Measurements from ENCODE around the gene RNF123.
"Not testable (repeated sequence)": the region's sequence is repeated elsewhere in the genome, so short reads cannot be mapped to it uniquely, and the experiment has no call there.

RNF123 gene

DNA sequence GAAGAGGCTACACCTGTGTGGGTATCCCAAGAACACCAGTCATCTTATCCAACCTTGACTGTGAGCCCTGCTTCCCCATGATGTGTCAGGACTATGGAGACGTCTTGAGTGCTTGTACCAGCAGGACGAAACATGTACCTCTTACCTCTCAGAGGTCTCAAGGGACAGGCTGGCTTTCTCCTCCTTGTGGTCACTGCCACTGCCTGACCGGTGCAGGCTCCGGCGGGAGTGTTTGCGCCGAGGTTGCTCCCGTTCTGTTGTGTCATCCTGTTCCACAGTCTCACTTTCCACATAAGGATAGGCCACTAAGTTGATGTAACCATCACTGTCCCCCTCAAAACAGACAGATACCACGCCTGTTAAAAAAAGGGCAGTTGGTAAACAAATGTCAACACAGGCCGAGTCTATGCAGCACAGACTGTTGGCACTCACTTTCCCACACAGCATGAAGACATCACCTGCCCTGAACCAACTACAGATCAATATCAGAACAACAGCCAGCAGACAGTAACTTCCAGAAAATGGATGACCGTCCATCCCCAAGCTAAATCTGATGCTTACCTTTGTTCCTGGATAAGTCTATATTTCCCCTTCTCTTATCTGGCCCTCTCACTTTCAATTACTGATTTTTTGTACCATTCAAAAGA, 48.8 kb downstream of the RNF123 start:
- H3K4me3 ChIP-seq (ENCODE audit: low read depth, low read length), result no peak overlapping the region
- in situ Hi-C loops (cut with HindIII; ENCODE audit: low sequenced_read_pairs), result no loop called here
- TF ChIP-seq, protein P1, sequence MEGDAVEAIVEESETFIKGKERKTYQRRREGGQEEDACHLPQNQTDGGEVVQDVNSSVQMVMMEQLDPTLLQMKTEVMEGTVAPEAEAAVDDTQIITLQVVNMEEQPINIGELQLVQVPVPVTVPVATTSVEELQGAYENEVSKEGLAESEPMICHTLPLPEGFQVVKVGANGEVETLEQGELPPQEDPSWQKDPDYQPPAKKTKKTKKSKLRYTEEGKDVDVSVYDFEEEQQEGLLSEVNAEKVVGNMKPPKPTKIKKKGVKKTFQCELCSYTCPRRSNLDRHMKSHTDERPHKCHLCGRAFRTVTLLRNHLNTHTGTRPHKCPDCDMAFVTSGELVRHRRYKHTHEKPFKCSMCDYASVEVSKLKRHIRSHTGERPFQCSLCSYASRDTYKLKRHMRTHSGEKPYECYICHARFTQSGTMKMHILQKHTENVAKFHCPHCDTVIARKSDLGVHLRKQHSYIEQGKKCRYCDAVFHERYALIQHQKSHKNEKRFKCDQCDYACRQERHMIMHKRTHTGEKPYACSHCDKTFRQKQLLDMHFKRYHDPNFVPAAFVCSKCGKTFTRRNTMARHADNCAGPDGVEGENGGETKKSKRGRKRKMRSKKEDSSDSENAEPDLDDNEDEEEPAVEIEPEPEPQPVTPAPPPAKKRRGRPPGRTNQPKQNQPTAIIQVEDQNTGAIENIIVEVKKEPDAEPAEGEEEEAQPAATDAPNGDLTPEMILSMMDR (IDR thresholded peaks at IDR 0.05; ENCODE audit: low read depth, low read length), result no peak
- DNase-seq (ENCODE audit: low read depth, low spot score), result no peak

DNA sequence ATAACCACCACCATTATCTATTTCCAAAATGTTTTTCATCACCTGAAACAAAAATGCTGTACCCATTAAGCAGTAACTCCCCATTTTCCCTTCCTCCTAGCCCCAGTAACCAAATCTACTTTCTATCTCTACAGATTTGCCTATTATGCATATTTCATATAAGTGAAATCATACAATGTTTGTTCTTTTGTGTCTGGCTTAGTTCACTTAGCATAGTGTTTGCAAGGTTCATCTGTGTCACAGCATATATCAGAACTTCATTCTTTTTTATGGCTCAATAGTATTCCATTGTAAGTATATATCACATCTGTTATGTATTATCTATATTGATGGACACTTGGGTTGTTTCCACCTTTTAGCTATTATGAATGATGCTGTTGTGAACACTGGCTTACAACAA, 51.1 kb downstream of the RNF123 start:
- in situ Hi-C loops (cut with HindIII; ENCODE audit: low sequenced_read_pairs), result no loop called here
- H3K4me3 ChIP-seq (ENCODE audit: low read depth, low read length), result no peak overlapping the region
- TF ChIP-seq, protein P1 (IDR thresholded peaks at IDR 0.05; ENCODE audit: low read depth, low read length), result no peak
- DNase-seq (ENCODE audit: low read depth, low spot score), result no peak

DNA sequence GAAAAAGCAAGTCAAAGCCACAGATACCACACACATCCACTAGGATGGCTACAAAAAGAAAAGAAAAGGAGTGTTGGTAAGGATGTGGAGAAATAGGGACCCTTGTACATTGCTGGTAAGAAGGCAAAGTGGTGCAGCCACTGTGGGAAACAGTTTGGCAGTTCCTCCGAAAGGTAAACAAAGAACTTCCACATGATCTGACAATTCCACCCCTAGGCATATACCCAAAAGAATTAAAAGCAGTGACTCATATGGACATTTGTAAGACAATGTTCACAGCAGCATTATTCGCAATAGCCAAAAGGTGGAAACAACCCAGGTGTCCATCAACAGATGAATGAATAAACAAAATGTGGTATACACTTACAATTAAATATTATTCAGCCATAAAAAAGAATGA, 56.6 kb downstream of the RNF123 start:
- in situ Hi-C loops (cut with HindIII; ENCODE audit: low sequenced_read_pairs), result no loop called here
- TF ChIP-seq, protein P1 (IDR thresholded peaks at IDR 0.05; ENCODE audit: low read depth, low read length), result no peak
- DNase-seq (ENCODE audit: low read depth, low spot score), result peak; percentile 83
- H3K4me3 ChIP-seq (ENCODE audit: low read depth, low read length), result no peak overlapping the region

DNA sequence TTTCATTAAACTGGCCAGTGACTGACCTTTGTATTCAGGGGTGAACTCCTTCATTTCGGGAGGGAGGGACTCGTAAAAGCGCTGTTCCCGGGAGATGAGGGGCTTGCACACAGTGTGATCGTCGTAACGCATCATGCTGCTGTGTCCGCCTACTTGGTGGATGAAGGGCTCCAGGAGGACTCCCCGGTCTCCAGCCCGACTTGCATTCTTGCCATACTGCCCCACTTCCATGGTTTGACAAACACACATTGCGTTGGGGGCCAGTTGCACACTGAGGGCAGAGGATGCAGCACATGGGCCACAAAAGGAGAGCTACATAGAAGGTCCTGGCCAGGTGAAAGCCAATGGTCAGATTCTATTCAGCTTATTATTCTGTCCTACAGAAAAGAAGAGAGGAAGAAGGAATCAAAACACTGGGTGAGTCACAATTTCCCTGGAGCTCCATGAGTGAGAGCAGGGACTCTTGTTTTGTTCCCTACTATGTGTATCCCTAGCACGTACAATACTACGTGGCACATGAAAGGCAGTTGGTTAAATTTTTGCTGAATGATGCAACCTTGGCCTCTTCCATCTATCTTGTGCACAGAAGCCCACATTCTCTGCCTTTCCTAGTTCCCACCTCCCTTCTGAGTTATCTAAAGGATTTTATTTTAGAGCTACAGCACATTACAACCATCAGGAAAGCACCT, 58.6 kb downstream of the RNF123 start:
- TF ChIP-seq, protein P1 (IDR thresholded peaks at IDR 0.05; ENCODE audit: low read depth, low read length), result no peak
- DNase-seq (ENCODE audit: low read depth, low spot score), result peak; percentile 87
- no peak overlapping the region for H3K4me3 ChIP-seq (ENCODE audit: low read depth, low read length)
- in situ Hi-C loops (cut with HindIII; ENCODE audit: low sequenced_read_pairs), result no loop called here

DNA sequence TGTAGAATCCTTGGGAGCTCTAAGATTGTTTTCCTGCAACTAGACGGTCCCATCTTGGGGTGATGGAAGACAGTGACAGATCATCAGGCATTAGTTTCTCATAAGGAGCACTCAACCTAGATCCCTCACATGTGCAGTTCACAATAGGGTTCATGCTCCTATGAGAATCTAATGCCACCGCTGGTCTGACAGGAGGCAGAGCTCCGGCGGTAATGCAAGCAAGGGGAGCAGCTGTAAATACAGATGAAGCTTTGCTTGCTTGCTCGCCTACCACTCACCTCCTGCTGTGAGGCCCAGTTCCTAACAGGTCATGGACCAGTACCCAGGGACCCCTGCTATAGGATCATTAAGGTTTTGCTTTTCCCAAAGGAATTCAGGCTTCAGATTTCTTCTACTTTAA, 59.5 kb downstream of the RNF123 start:
- DNase-seq (ENCODE audit: low read depth, low spot score); in situ Hi-C loops (cut with HindIII; ENCODE audit: low sequenced_read_pairs): not testable (repeated sequence)

DNA sequence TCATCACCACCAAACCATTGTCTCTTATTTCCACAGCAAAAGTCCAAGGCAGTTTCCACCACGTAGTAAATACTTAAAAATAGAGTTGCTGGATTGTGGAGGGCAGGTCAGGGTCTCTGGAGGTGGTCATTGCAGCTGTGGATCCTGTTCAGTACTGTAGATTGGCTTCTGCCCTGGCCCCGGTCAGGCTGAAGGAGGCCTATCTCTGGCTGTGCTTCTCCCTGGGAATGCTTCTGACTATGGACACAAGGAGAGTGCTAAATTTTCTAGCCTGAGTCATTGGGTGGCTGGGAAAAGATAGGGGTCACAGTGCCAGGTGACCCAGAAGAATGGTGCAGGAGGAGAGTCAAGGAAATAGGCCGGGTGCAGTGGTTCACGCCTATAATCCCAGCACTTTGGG, 60.7 kb downstream of the RNF123 start:
- in situ Hi-C loops (cut with HindIII; ENCODE audit: low sequenced_read_pairs), result no loop called here
- TF ChIP-seq, protein P1 (IDR thresholded peaks at IDR 0.05; ENCODE audit: low read depth, low read length), result no peak
- no peak for DNase-seq (ENCODE audit: low read depth, low spot score)
- no peak overlapping the region for H3K4me3 ChIP-seq (ENCODE audit: low read depth, low read length)

More for the DNA sequence above, 59.5 kb downstream of the RNF123 start:
- H3K4me3 ChIP-seq (ENCODE audit: low read depth, low read length), result not testable (repeated sequence)

DNA sequence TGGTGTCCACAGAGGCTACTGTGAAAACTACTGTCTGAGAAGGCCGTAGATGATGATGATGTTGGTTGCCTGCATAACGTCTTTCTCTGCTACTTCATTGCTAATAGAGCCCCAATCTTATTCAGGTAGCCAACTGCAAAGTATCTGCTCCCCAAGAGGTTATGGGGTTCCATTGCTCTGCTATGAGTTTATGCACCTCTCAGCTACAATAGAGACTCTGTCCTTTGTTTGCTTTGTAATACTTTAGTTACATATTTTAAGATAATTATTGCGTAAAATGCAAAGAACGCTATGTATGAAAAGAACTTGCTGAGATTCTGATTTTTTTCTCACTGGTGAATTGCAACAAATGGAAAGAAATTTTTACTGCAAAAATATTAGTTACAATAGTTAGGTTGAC, 62.1 kb downstream of the RNF123 start:
- no peak overlapping the region for H3K4me3 ChIP-seq (ENCODE audit: low read depth, low read length)
- in situ Hi-C loops (cut with HindIII; ENCODE audit: low sequenced_read_pairs), result no loop called here
- no peak for DNase-seq (ENCODE audit: low read depth, low spot score)
- TF ChIP-seq, protein P1 (IDR thresholded peaks at IDR 0.05; ENCODE audit: low read depth, low read length), result no peak
